Astrocyte (in vitro differentiated cells and primary cell): Measurements from ENCODE around the gene ESRRA. TPM values are rescaled to one million over a fixed set of nuclear protein-coding genes. Genes with fewer than 3 reads are reported as not detected.

Experiments
- DNase-seq: peaks from one replicate; pipeline ENCODE4 v3.0.0-alpha.2; 2010; ENCODE audit warnings: low read depth
- FAIRE-seq: peaks from 2 replicates; lab custom pipeline; 2011; peaks lifted over from hg19 to GRCh38; lab: Jason Lieb, UNC
- H2AFZ ChIP-seq: 2 replicates; pipeline ENCODE4 v1.6.0; 2012; ENCODE audit warnings: low read depth, low read length, inconsistent platforms
- H3K27ac ChIP-seq: 2 replicates; pipeline ENCODE4 v1.5.1; 2011; ENCODE audit warnings: low read depth, low read length, inconsistent platforms
- H3K27me3 ChIP-seq: 2 replicates; pipeline ENCODE4 v1.6.0; 2011; ENCODE audit warnings: low read length, inconsistent platforms; ENCODE audit not compliant: insufficient read depth
- H3K36me3 ChIP-seq: 2 replicates; pipeline ENCODE4 v1.5.1; 2011; ENCODE audit warnings: low read length, inconsistent platforms; ENCODE audit not compliant: insufficient read depth
- H3K4me1 ChIP-seq: 2 replicates; pipeline ENCODE4 v1.5.1; 2011; ENCODE audit warnings: low read length, inconsistent platforms; ENCODE audit not compliant: insufficient read depth
- H3K4me2 ChIP-seq: 2 replicates; pipeline ENCODE4 v1.6.0; 2012; ENCODE audit warnings: low read length, inconsistent platforms
- H3K4me3 ChIP-seq: 2 replicates; pipeline ENCODE4 v1.5.1; 2011; ENCODE audit warnings: low read depth, mild to moderate bottlenecking, low read length, inconsistent platforms; ENCODE audit not compliant: insufficient read depth
- H3K79me2 ChIP-seq: 2 replicates; pipeline ENCODE4 v1.6.0; 2012; ENCODE audit warnings: mild to moderate bottlenecking, low read length, inconsistent platforms; ENCODE audit not compliant: insufficient read depth
- H3K9ac ChIP-seq: 2 replicates; pipeline ENCODE4 v1.6.0; 2012; ENCODE audit warnings: mild to moderate bottlenecking, low read length, inconsistent platforms
- H3K9me3 ChIP-seq: 2 replicates; pipeline ENCODE4 v1.5.1; 2012; ENCODE audit warnings: low read depth, mild to moderate bottlenecking, low read length, inconsistent platforms; ENCODE audit not compliant: insufficient read depth
- H4K20me1 ChIP-seq: 2 replicates; pipeline ENCODE4 v1.6.0; 2012; ENCODE audit warnings: low read length, inconsistent platforms; ENCODE audit not compliant: insufficient read depth
- H3K27ac Mint-ChIP-seq: one replicate; pipeline ENCODE4 v1.8.0; 2021; ENCODE audit warnings: mild to moderate bottlenecking, mixed read lengths; ENCODE audit not compliant: unreplicated experiment
- H3K27me3 Mint-ChIP-seq: one replicate; pipeline ENCODE4 v1.8.0; 2021; ENCODE audit warnings: low read depth, mixed read lengths; ENCODE audit not compliant: unreplicated experiment
- H3K36me3 Mint-ChIP-seq: one replicate; pipeline ENCODE4 v1.8.0; 2021; ENCODE audit warnings: low read depth, mixed read lengths; ENCODE audit not compliant: unreplicated experiment
- H3K4me1 Mint-ChIP-seq: one replicate; pipeline ENCODE4 v1.8.0; 2021; ENCODE audit warnings: low read depth, mixed read lengths; ENCODE audit not compliant: unreplicated experiment
- H3K4me3 Mint-ChIP-seq: one replicate; pipeline ENCODE4 v1.8.0; 2021; ENCODE audit warnings: mild to moderate bottlenecking, moderate library complexity, mixed read lengths; ENCODE audit not compliant: unreplicated experiment
- H3K9me3 Mint-ChIP-seq: one replicate; pipeline ENCODE4 v1.8.0; 2021; ENCODE audit warnings: mild to moderate bottlenecking, mixed read lengths; ENCODE audit not compliant: unreplicated experiment
- EZH2 ChIP-seq: IDR thresholded peaks from 2 replicates; pipeline ENCODE4 v1.6.1; 2012; ENCODE audit warnings: mild to moderate bottlenecking, low read length, inconsistent platforms; ENCODE audit not compliant: insufficient read depth
- total RNA-seq: library from RNA; stranded (reverse); gene quantifications from 2 replicates; pipeline ENCODE4 v1.2.1, GENCODE V29; 2021
- TF ChIP-seq, protein P1 (sequence below): IDR thresholded peaks from 2 replicates; pipeline ENCODE4 v1.5.1; 2011; ENCODE audit warnings: low read depth, mild to moderate bottlenecking, inconsistent platforms, low read length, moderate library complexity; ENCODE audit not compliant: insufficient read depth

ESRRA gene
- total RNA-seq, 1 donor from 2014 or later, result 26.3 TPM

GRCh38 chr11:64353715-64354506, 48.6 kb downstream of the ESRRA start:
- FAIRE-seq (no peak), DNase-seq (no peak)
- Histone ChIP-seq H4K20me1 (no peaks in the 10 kb centered on the region), H3K4me1 (peaks cover 23% of the 10 kb centered on the region), H3K9ac (no peak overlapping the region), H3K4me3 (no peak overlapping the region), H3K4me2 (no peak overlapping the region), H2AFZ (no peak overlapping the region), H3K9me3 (no peaks in the 10 kb centered on the region), H3K36me3 (no peaks in the 10 kb centered on the region), H3K79me2 (peaks cover 3% of the 10 kb centered on the region), H3K27ac (no peak overlapping the region), H3K27me3 (no peaks in the 10 kb centered on the region)
- H3K27me3 Mint-ChIP-seq, result peaks cover 7% of the 10 kb centered on the region
- H3K4me3 Mint-ChIP-seq, result no peak overlapping the region
- TF ChIP-seq EZH2, result no peak
- TF ChIP-seq, protein P1, sequence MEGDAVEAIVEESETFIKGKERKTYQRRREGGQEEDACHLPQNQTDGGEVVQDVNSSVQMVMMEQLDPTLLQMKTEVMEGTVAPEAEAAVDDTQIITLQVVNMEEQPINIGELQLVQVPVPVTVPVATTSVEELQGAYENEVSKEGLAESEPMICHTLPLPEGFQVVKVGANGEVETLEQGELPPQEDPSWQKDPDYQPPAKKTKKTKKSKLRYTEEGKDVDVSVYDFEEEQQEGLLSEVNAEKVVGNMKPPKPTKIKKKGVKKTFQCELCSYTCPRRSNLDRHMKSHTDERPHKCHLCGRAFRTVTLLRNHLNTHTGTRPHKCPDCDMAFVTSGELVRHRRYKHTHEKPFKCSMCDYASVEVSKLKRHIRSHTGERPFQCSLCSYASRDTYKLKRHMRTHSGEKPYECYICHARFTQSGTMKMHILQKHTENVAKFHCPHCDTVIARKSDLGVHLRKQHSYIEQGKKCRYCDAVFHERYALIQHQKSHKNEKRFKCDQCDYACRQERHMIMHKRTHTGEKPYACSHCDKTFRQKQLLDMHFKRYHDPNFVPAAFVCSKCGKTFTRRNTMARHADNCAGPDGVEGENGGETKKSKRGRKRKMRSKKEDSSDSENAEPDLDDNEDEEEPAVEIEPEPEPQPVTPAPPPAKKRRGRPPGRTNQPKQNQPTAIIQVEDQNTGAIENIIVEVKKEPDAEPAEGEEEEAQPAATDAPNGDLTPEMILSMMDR, result no peak
- H3K9me3 Mint-ChIP-seq, result no peaks in the 10 kb centered on the region
- peaks cover 11% of the 10 kb centered on the region for H3K4me1 Mint-ChIP-seq
- no peaks in the 10 kb centered on the region for H3K36me3 Mint-ChIP-seq
- H3K27ac Mint-ChIP-seq, result no peak overlapping the region

- Mint-ChIP-seq H3K36me3 (no peaks in the 10 kb centered on the region), H3K4me3 (no peak overlapping the region), H3K4me1 (peaks cover 11% of the 10 kb centered on the region), H3K27ac (no peak overlapping the region), H3K9me3 (no peaks in the 10 kb centered on the region), H3K27me3 (peaks cover 7% of the 10 kb centered on the region)
- Histone ChIP-seq H3K27ac (no peak overlapping the region), H3K9ac (peak overlapping the region; percentile 59), H3K36me3 (no peaks in the 10 kb centered on the region), H2AFZ (peak overlapping the region; percentile 74), H3K4me1 (peaks cover 34% of the 10 kb centered on the region), H3K4me3 (peak overlapping the region; percentile 26), H3K9me3 (no peaks in the 10 kb centered on the region), H4K20me1 (peaks cover 9% of the 10 kb centered on the region), H3K4me2 (peak overlapping the region; percentile 82), H3K27me3 (no peaks in the 10 kb centered on the region), H3K79me2 (peaks cover 17% of the 10 kb centered on the region)
- TF ChIP-seq EZH2, result no peak
- TF ChIP-seq, protein P1, result peak; percentile 45
- DNase-seq (peak; percentile 59), FAIRE-seq (no peak)
Observed at GRCh38 chr11:64355078-64355940, 50.0 kb downstream of the ESRRA start.
